Thyroid gland (tissue), 4 donors: Measurements from ENCODE around the gene ZFAND3. TPM values are rescaled to one million over a fixed set of nuclear protein-coding genes. Genes with fewer than 3 reads are reported as not detected.

Experiments
- DNase-seq, 2 donors: peaks; one replicate each; pipeline ENCODE4 v3.0.0-alpha.2; 2019
- H3K27ac ChIP-seq, 3 donors: fragments of 200-600 bp; sonication (generic); 1 replicate in 2 of 3; 2 replicates in 1 of 3; pipeline ENCODE4 v1.5.1; 2016 to 2019; ENCODE audit warnings: mild to moderate bottlenecking in 1 of 3, moderate library complexity in 1 of 3
- H3K27me3 ChIP-seq: fragments of 200-600 bp; sonication (generic); one replicate; pipeline ENCODE4 v1.5.1; 2019
- H3K36me3 ChIP-seq, 2 donors: fragments of 200-600 bp; sonication (generic); one replicate each; pipeline ENCODE4 v1.5.1; 2016 to 2019
- H3K4me1 ChIP-seq, 2 donors: fragments of 200-600 bp; sonication (generic); one replicate each; pipeline ENCODE4 v1.5.1; 2017 to 2019
- H3K4me3 ChIP-seq, 3 donors: fragments of 200-600 bp; sonication (generic); replicated peaks in 1 of 3; 1 replicate in 2 of 3; 2 replicates in 1 of 3; pipeline ENCODE4 v1.5.1; 2016; ENCODE audit warnings: mild to moderate bottlenecking in 1 of 3
- H3K9me3 ChIP-seq: fragments of 200-600 bp; sonication (generic); one replicate; pipeline ENCODE4 v1.5.1; 2017
- POLR2A ChIP-seq, 2 donors: fragments of 450-650 bp; IDR thresholded peaks; one replicate each; pipeline ENCODE4 v1.6.1; 2017; ENCODE audit warnings: antibody characterized with exemption in 2 of 2, mild to moderate bottlenecking in 2 of 2, moderate library complexity in 1 of 2
- WGBS, 2 donors: methylation state at CpG; one replicate each; pipeline ENCODE4 v1.1.5; 2017; 5-methylcytosine and 5-hydroxymethylcytosine counted together
- intact Hi-C: fragments of 100-400 bp; cut with DNase I; formaldehyde crosslinking; loops from one replicate; pipeline ENCODE4 v1.15.1; 2023
- small RNA-seq: library from RNA; depleted of rRNA; stranded (forward); fragments of <200 nt; gene quantifications from one replicate; pipeline ENCODE3, GENCODE V24; 2016
- total RNA-seq, 4 donors: library from RNA; depleted of rRNA; stranded (reverse); fragments of >200 nt; gene quantifications; one replicate each; pipeline ENCODE4 v1.2.3, GENCODE V29; 2016
- TF ChIP-seq, protein P1 (sequence below), 6 experiments: fragments of 200-600 bp in 3 of 6; fragments of 450-650 bp in 3 of 6; sonication (generic) in 3 of 6; IDR thresholded peaks; one replicate each; pipeline ENCODE4 v1.5.1; 2016 to 2019; ENCODE audit warnings: antibody characterized with exemption in 6 of 6, mild to moderate bottlenecking in 2 of 6, inconsistent platforms in 1 of 6, moderate library complexity in 1 of 6

Gene ZFAND3
- total RNA-seq, 4 donors from 2014 or later, result 41.3 to 57.7 (median 55.9) TPM

DNA sequence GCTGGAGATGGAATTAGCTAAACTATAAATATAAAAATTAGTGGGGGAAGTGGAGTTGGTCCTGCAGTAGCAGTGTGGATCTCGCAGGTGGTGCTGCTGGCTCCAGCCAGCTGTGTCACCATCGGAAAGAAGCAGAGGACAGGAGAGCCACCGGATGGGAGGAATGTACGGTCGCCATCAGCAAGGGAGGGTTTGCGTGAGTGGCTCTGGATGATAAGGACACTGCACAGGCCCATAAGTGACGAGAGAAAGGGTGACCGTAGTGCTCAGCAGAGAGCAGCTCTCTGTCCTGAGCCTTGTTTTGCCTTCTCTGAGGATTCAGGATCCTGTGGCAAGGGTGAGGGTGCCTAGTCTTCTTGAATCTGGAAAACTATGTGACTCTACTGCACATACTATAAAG is 378.7 kb downstream of the ZFAND3 start:
- Histone ChIP-seq H3K27ac (no peak overlapping the region), H3K36me3 (no peaks in the 10 kb centered on the region), H3K4me1 (peaks cover 16 to 20% of the 10 kb centered on the region in 2 donors), H3K27me3 (no peaks in the 10 kb centered on the region), H3K4me3 (no peak overlapping the region), H3K9me3 (no peaks in the 10 kb centered on the region)
- TF ChIP-seq, protein P1, sequence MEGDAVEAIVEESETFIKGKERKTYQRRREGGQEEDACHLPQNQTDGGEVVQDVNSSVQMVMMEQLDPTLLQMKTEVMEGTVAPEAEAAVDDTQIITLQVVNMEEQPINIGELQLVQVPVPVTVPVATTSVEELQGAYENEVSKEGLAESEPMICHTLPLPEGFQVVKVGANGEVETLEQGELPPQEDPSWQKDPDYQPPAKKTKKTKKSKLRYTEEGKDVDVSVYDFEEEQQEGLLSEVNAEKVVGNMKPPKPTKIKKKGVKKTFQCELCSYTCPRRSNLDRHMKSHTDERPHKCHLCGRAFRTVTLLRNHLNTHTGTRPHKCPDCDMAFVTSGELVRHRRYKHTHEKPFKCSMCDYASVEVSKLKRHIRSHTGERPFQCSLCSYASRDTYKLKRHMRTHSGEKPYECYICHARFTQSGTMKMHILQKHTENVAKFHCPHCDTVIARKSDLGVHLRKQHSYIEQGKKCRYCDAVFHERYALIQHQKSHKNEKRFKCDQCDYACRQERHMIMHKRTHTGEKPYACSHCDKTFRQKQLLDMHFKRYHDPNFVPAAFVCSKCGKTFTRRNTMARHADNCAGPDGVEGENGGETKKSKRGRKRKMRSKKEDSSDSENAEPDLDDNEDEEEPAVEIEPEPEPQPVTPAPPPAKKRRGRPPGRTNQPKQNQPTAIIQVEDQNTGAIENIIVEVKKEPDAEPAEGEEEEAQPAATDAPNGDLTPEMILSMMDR (IDR thresholded peaks at IDR 0.05), result no peak
- no peak for TF ChIP-seq POLR2A (IDR thresholded peaks at IDR 0.05)
- no peak for DNase-seq
- 92 to 94% methylated on average over 8 of the region's 8 CpGs for WGBS, 2 donors
- intact Hi-C loops, result no loop called here

Small RNA genes lying within 50 kb of the gene (small RNA-seq; reads per million reads assigned to genes)
- not detected for gene RN7SL285P
- gene RNU1-87P, result not detected

Other genes starting within 250 kb of the ZFAND3 start
- gene MDGA1, start 121.8 kb upstream of the ZFAND3 start, total RNA-seq, result 1 to 10 TPM in 3 of 4 donors, under 1 TPM in 1; 0.83 to 3.9 (median 1.6) TPM